OCI-LY3 (cell line): ENCODE measurements around the gene BEST1.

ENCODE experiments used
- H2AFZ ChIP-seq: fragments of 200-600, 300-600 bp; shearing (Covaris generic); 2 replicates; pipeline ENCODE4 v1.6.0; 2014; ENCODE audit warnings: antibody characterized with exemption, low read depth, low read length
- H3K27ac ChIP-seq: fragments of 200-600, 300-600 bp; sonication (generic); 2 replicates; pipeline ENCODE4 v1.5.1; 2014; ENCODE audit warnings: mild to moderate bottlenecking, low read length, moderate library complexity, mixed read lengths
- H3K27me3 ChIP-seq: fragments of 200-600, 300-600 bp; sonication (generic); 2 replicates; pipeline ENCODE4 v1.6.1; 2014; ENCODE audit warnings: low read depth, low read length, mixed read lengths
- H3K36me3 ChIP-seq: fragments of 200-600, 300-600 bp; sonication (generic); replicated peaks from 2 replicates; pipeline ENCODE3; 2014; ENCODE audit warnings: low read depth, low read length, mixed read lengths
- H3K4me1 ChIP-seq: fragments of 300-600, 200-600 bp; sonication (generic); 2 replicates; pipeline ENCODE4 v1.6.1; 2014; ENCODE audit warnings: low read length, mixed read lengths
- H3K4me2 ChIP-seq: fragments of 200-600, 300-600 bp; sonication (generic); 2 replicates; pipeline ENCODE4 v1.6.1; 2014; ENCODE audit warnings: low read length, mixed read lengths
- H3K4me3 ChIP-seq: fragments of 300-600, 200-600 bp; sonication (generic); 2 replicates; pipeline ENCODE4 v1.5.1; 2014; ENCODE audit warnings: antibody characterized with exemption, mild to moderate bottlenecking, low read length, moderate library complexity
- H3K79me2 ChIP-seq: fragments of 300-600, 200-600 bp; shearing (Covaris generic); 2 replicates; pipeline ENCODE4 v1.6.1; 2014; ENCODE audit warnings: mild to moderate bottlenecking, low read length, mixed read lengths
- H3K9ac ChIP-seq: fragments of 300-600, 200-600 bp; shearing (Covaris generic); 2 replicates; pipeline ENCODE4 v1.6.0; 2014; ENCODE audit warnings: mild to moderate bottlenecking, low read length, moderate library complexity
- H3K9me3 ChIP-seq: fragments of 200-600, 300-600 bp; shearing (Covaris generic); 2 replicates; pipeline ENCODE4 v1.6.1; 2014; ENCODE audit warnings: low read length, mixed read lengths; ENCODE audit not compliant: insufficient read depth
- H4K20me1 ChIP-seq: fragments of 200-600, 300-600 bp; sonication (generic); 2 replicates; pipeline ENCODE4 v1.6.1; 2016; ENCODE audit warnings: low read length, mixed read lengths; ENCODE audit not compliant: insufficient read depth
- EZH2phosphoT487 ChIP-seq: fragments of 200-600 bp; shearing (Covaris generic); IDR thresholded peaks from 2 replicates; pipeline ENCODE4 v1.6.1; 2018; ENCODE audit warnings: antibody characterized with exemption, mixed run types, low read depth
- TF ChIP-seq, protein P1 (sequence below): fragments of 200-600, 300-600 bp; sonication (generic); IDR thresholded peaks from 2 replicates; pipeline ENCODE4 v1.5.1; 2014; ENCODE audit warnings: antibody characterized with exemption, low read length, low read depth

Gene BEST1

GRCh38 chr11:61911128-61911700 lies 38.9 kb upstream of the BEST1 start:
- Histone ChIP-seq H3K9ac (no peak overlapping the region), H3K4me2 (no peak overlapping the region), H3K4me1 (no peaks in the 10 kb centered on the region), H3K27ac (no peak overlapping the region), H2AFZ (no peak overlapping the region), H3K79me2 (no peaks in the 10 kb centered on the region), H3K9me3 (no peaks in the 10 kb centered on the region), H3K36me3 (no peaks in the 10 kb centered on the region), H3K4me3 (no peak overlapping the region), H3K27me3 (no peaks in the 10 kb centered on the region), H4K20me1 (no peaks in the 10 kb centered on the region)
- TF ChIP-seq, protein P1, sequence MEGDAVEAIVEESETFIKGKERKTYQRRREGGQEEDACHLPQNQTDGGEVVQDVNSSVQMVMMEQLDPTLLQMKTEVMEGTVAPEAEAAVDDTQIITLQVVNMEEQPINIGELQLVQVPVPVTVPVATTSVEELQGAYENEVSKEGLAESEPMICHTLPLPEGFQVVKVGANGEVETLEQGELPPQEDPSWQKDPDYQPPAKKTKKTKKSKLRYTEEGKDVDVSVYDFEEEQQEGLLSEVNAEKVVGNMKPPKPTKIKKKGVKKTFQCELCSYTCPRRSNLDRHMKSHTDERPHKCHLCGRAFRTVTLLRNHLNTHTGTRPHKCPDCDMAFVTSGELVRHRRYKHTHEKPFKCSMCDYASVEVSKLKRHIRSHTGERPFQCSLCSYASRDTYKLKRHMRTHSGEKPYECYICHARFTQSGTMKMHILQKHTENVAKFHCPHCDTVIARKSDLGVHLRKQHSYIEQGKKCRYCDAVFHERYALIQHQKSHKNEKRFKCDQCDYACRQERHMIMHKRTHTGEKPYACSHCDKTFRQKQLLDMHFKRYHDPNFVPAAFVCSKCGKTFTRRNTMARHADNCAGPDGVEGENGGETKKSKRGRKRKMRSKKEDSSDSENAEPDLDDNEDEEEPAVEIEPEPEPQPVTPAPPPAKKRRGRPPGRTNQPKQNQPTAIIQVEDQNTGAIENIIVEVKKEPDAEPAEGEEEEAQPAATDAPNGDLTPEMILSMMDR: no peak
- TF ChIP-seq EZH2phosphoT487: no peak

- no peaks in the 10 kb centered on the region for H3K79me2 ChIP-seq
- no peaks in the 10 kb centered on the region for H3K9me3 ChIP-seq
- no peak overlapping the region for H3K27ac ChIP-seq
- H2AFZ ChIP-seq: no peak overlapping the region
- TF ChIP-seq EZH2phosphoT487: no peak
- TF ChIP-seq, protein P1: no peak
- H3K4me2 ChIP-seq: no peak overlapping the region
- no peaks in the 10 kb centered on the region for H3K36me3 ChIP-seq
- no peaks in the 10 kb centered on the region for H3K4me1 ChIP-seq
- H4K20me1 ChIP-seq: no peaks in the 10 kb centered on the region
- H3K4me3 ChIP-seq: no peak overlapping the region
- H3K9ac ChIP-seq: no peak overlapping the region
- no peaks in the 10 kb centered on the region for H3K27me3 ChIP-seq
These were observed 38.2 kb upstream of the BEST1 start for GRCh38 chr11:61911701-61912529.

DNA sequence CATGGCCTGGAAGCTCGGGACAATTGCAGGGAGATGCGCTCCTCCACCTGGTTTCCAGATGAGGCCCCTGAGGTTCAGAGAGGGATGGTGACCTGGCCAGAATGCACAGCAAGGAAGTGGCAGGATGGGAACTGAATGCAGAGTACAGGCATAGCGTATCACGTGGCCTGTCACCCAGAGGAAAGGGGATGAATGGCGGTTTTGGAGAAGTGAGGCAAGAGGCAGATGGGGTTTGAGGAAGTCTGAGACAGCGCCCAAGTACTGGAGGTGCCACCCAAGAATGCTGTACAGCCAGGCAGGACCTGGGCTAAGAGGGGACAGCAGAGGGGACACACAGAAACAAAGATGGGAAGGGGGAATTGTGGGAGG lies 37.6 kb upstream of the BEST1 start:
- Histone ChIP-seq H3K79me2 (no peaks in the 10 kb centered on the region), H3K4me1 (no peaks in the 10 kb centered on the region), H3K4me2 (no peak overlapping the region), H3K9ac (no peak overlapping the region), H4K20me1 (no peaks in the 10 kb centered on the region), H2AFZ (no peak overlapping the region), H3K4me3 (no peak overlapping the region), H3K27ac (no peak overlapping the region), H3K9me3 (no peaks in the 10 kb centered on the region), H3K36me3 (no peaks in the 10 kb centered on the region), H3K27me3 (no peaks in the 10 kb centered on the region)
- no peak for TF ChIP-seq EZH2phosphoT487
- TF ChIP-seq, protein P1: no peak

GRCh38 chr11:61912991-61913698 lies 37.0 kb upstream of the BEST1 start:
- no peaks in the 10 kb centered on the region for H3K4me1 ChIP-seq
- no peak overlapping the region for H2AFZ ChIP-seq
- H3K4me2 ChIP-seq: no peak overlapping the region
- H3K4me3 ChIP-seq: no peak overlapping the region
- no peaks in the 10 kb centered on the region for H3K27me3 ChIP-seq
- no peak overlapping the region for H3K27ac ChIP-seq
- H3K36me3 ChIP-seq: no peaks in the 10 kb centered on the region
- TF ChIP-seq, protein P1: no peak
- TF ChIP-seq EZH2phosphoT487: no peak
- no peaks in the 10 kb centered on the region for H3K9me3 ChIP-seq
- H4K20me1 ChIP-seq: no peaks in the 10 kb centered on the region
- H3K9ac ChIP-seq: no peak overlapping the region
- H3K79me2 ChIP-seq: no peaks in the 10 kb centered on the region
